Heart left ventricle (tissue), 13 donors: ENCODE measurements around the gene CCDC134.

Source experiments
- POLR2A ChIP-seq, 2 donors: fragments of 450-650 bp; IDR thresholded peaks; one replicate each; pipeline ENCODE4 v1.6.1; 2017; ENCODE audit warnings: antibody characterized with exemption in 2 of 2, mild to moderate bottlenecking in 2 of 2, moderate library complexity in 2 of 2
- TF ChIP-seq, protein P1 (sequence below), 12 donors: fragments of 200-600 bp; sonication (generic) in 4 of 12; IDR thresholded peaks; one replicate each; pipeline versions ENCODE4 v1.5.0 to v1.8.0; 2018 to 2022; ENCODE audit warnings: antibody characterized with exemption in 12 of 12, mild to moderate bottlenecking in 5 of 12
- donor health status: ischemic (EF 13 %, LVEDD 7.1; RV severe dilation, severe dysfunction).
- donor health status: DM: no; HTN: yes; CAD: no.
- donor health status: DM: no; HTN: no; CAD: no.
- donor health status: ischemic (EF 25% LVEDD 6.9; RV normal size, moderate dysfunction).
- donor health status: ischemic (EF 25% LVEDD 5.7; RV mildly dilated, moderate dysfunction).
- donor health status: ischemic (EF 35%, LVEDD 5.7; RV mildly dilated, moderate dysfunction).
- donor health status: nonischemic (EF 11% LVEDD 7.7; RV severe dilation, severe dysfunction).
- donor health status: DM: yes; HTN: yes; CAD: no.
- donor health status: PGD.
- donor health status: ischemic (EF 29% LVEDD 5.4; RV normal size, mild dysfunction).
- donor health status: nonischemic (EF 23%, LVEDD 6.1; RV moderate dilation, normal function).

DNA sequence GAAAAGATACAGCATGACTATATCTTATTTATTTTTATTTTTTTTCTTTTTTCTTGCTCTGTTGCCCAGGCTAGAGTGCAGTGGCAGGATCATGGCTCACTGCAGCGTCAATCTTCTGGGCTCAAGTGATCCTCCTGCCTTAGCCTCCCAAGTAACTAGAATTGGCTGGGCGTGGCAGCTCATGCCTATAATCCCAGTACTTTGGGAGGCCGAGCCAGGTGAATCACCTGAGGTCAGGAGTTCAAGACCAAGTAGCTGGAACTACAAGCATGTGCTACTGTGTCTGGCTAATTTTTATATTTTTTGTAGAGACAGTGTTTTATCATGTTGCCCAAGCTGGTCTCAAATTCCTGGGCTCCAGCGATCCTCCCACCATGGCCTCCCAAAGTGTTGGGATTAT lies 28.3 kb upstream of the CCDC134 start:
- TF ChIP-seq, protein P1, sequence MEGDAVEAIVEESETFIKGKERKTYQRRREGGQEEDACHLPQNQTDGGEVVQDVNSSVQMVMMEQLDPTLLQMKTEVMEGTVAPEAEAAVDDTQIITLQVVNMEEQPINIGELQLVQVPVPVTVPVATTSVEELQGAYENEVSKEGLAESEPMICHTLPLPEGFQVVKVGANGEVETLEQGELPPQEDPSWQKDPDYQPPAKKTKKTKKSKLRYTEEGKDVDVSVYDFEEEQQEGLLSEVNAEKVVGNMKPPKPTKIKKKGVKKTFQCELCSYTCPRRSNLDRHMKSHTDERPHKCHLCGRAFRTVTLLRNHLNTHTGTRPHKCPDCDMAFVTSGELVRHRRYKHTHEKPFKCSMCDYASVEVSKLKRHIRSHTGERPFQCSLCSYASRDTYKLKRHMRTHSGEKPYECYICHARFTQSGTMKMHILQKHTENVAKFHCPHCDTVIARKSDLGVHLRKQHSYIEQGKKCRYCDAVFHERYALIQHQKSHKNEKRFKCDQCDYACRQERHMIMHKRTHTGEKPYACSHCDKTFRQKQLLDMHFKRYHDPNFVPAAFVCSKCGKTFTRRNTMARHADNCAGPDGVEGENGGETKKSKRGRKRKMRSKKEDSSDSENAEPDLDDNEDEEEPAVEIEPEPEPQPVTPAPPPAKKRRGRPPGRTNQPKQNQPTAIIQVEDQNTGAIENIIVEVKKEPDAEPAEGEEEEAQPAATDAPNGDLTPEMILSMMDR (IDR thresholded peaks at IDR 0.05) = no peak
- TF ChIP-seq POLR2A (IDR thresholded peaks at IDR 0.05) = no peak
